Measurements from ENCODE around the gene NEDD4L. TPM values are rescaled to one million over a fixed set of nuclear protein-coding genes. Genes with fewer than 3 reads are reported as not detected.

Gene NEDD4L
- total RNA-seq, 1 experiment from 2014 or later: 54.1 TPM

DNA sequence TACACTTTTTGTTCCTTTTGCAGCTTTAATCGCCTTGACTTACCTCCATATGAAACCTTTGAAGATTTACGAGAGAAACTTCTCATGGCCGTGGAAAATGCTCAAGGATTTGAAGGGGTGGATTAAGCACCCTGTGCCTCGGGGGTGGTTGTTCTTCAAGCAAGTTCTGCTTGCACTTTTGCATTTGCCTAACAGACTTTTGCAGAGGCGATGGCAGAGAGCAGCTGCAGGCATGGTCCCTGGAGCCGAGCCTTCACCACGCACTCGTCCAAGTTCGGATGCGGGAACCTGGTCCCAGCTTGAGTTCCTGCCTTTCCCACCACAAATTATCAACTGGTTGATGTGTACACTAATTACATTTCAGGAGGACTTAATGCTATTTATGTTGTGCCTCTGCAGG lies 352.1 kb downstream of the NEDD4L start:
- DNase-seq (ENCODE audit: low read depth): no peak

DNA sequence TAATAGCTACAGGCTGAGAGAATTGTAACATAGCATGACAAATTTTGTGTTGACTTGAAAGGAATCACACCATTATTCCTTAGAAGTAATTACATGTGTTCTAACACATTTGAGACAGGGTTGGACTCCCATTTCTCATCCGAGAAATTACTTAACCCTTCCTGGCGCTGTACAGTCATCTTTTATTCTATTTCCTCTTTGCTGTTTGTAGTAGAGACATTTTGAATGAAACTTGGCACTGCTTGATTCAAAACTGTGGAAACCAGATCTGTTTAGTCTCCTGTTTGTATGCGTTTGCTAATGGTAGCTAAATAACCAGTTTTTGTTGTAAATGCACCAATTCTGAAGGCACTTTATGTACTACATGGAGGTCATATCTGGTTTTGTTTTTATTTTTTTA lies 352.9 kb downstream of the NEDD4L start:
- DNase-seq (ENCODE audit: low read depth): no peak

DNA sequence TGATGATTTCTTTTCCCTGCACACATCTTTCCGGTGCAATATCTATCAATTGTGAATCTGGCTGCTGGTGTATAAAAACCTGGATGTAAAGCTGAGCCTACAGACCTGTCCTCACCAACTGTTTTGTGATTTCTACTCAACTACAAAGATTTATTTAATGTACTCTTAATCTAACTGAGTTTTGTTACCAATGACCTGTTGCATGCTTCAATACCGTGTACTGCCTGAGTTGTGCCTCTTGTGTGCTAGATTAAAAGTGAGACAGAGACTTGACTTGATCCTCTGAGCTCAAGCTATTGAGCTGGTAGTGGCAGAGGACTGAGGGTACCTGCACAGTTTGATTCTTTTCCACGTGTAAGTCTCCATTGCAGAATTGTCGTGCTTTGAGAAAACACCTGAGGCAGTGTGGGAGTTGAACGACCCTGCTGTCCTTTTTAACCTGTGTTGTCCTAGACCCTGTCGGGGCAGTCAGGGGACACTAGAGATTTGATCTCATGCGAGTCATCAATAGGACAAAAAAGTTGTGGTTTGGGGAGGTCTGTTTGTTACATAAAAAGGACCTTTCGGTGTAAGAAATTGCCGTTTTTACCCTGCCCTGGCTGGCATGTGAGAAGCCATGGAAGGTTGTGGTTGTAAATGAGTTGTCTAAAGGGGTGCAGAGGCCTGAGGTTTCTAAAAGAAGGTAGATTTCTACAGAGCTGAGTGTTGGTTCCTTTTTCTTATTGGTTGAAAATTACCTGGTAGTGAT lies 353.5 kb downstream of the NEDD4L start:
- DNase-seq (ENCODE audit: low read depth): no peak

DNA sequence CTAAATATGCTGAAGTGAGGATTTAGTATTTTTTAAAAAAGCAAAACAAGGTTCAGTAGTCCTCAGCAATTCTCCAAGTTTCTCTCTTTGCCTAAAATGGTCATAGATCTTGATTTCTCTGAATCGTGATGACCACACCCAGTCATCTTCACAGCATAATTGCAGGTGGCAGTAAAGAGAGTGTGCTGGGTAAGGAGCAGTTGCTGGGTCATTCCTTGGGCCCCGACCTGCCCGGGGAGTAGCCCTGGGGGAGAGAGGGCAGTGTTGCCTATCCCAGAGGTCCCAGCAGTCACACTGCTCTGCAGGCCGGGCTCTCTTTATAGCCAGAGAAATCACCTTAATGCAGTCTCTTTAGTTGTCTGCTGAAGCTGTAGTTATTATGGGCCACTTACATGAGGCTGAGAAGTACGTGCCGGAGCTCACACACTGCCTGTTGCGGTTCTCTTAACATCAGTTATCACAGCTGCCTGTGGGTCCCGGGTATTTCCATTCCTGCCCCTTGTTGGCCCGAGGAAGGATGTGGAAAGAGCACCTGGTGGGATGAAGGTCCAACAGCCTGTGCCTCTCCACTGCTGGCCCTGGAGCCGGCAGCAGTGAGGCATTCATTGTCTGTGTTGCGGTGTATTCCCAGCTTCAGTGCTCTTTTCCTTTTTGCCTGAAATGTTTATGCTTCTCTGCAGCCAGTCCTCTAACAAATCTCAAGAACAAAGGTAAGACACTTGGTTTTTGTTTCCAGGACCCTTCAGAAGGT lies 354.8 kb downstream of the NEDD4L start:
- no peak for DNase-seq (ENCODE audit: low read depth)

DNA sequence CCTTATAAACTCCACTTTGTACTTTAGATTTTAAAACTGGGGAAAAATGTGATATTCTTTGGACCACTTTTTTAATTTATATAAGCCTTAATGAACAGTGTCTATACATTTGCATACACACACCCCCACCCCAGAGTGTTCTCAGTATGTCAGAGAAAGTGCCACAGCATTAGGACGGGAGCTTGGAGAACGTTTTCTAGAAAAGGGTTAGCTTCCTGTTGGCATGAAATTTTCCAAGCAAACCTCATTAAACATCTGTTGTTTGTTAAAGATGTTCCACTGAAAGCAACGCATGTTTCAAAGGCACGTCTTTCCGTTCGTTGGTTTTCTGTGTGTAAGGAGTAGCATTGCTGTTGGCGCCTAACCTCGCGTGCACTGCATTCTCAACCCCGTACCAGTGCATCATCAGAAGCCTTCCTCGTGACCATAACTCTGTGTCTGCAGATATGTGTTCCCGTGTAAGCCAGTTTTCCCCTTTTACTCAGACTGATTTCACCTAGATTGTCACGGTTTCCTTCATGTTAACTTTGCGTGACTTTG lies 356.4 kb downstream of the NEDD4L start:
- no peak for DNase-seq (ENCODE audit: low read depth)

DNA sequence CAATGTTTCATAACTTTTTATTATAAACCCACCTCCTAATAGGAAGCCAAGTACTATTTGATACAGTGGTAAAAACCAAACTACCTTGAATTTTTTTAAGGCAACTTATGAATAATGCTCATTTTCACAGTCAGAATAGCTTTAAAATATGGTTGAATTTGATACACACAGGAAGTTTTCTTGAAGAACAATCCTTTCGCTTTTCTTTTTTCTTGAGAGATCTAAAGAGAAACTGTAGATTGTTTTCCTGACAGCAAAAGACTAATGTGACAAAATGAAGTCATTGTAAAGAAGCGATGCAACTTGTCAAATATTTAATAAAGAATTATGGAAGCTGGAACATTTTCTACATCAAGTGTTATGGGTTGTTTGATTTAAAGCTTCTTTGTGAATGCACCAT lies 357.2 kb downstream of the NEDD4L start:
- no peak for DNase-seq (ENCODE audit: low read depth)

DNA sequence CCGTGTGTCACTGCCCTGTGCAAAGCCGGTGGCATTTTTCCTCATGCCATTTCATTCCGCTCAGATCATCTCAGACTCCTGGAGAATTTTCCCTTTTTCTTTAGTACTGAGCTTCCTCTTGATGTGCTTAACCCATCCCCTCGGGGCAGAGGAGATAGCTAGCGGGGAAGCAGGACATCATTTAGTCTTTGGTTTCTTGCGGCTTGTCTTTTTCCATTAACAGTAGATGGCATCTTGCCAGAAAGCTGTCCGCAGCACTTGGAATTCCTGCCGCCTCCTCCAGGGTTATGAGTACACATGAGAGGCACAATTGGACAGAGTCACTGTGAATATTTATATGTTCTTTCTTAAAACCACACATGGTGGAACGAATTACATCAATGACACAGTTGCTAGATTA lies 358.2 kb downstream of the NEDD4L start:
- peak; percentile 95 for DNase-seq (ENCODE audit: low read depth)

DNA sequence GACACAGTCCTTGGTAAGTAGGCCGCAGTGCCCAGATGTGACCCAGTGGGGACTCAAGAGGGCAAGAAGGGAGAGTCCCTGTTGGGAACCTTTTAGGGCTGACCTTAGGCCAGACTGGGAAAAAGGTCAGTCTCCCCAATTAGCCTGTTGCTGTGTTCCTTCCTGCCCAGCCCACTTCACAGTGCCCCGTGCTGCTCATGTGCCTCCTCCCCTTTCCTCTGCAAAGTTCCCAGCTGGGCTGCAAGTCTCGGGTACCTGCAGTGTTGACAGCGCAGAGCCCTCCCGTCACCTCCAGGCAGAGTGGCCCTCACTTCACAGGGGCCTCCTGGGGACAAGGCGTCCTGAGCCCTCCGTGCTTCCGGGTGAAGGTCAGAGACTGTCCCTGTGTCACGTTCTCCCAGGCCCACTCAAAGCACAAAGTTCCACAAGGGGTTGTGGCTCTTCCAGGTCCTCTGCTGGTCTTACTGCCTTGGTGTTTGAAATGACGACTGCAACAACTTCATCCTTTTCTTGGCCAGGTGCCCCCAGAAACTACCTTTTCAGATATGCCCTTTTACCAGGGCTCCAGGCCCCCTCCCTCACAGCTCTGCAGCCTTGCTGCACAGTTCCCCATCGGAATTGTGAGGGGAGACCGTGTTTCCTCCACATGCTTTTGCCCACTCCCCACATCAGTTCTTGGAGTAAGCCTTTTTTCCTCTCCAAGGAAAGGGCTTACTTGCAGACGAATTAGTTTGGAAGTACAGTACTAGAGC lies 359.1 kb downstream of the NEDD4L start:
- no peak for DNase-seq (ENCODE audit: low read depth)

DNA sequence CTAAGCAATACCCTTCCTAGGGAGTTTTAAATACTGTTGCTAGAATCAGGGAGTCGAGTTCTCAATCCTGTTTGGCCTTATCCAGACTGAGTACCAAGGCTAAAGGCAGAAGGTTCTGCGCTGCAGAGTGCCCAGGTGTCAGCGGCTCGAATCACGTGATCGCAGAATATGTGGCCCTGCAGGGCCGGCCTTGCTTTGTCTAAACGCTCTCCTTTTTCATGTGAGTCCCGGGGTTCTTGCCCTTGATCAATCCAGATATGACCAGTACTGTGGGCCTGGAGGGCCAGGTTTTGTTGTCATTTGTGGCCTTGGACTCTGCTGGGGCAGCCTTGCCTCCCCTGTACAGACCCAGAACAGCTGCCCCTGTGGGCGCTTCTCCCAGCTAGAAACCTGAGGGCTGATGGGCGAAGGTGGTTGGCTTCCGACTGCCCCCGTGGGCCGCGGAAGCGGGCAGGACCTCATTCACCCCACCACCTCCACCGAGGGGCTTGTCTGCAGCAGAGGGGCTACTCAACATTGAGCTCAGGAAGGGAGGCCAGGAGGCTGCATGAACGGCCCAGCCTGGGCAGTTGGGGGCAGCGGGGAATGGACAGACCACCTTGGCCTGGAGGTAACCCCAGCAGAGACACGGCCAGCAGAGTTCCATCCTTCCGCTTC lies 359.9 kb downstream of the NEDD4L start:
- no peak for DNase-seq (ENCODE audit: low read depth)

DNA sequence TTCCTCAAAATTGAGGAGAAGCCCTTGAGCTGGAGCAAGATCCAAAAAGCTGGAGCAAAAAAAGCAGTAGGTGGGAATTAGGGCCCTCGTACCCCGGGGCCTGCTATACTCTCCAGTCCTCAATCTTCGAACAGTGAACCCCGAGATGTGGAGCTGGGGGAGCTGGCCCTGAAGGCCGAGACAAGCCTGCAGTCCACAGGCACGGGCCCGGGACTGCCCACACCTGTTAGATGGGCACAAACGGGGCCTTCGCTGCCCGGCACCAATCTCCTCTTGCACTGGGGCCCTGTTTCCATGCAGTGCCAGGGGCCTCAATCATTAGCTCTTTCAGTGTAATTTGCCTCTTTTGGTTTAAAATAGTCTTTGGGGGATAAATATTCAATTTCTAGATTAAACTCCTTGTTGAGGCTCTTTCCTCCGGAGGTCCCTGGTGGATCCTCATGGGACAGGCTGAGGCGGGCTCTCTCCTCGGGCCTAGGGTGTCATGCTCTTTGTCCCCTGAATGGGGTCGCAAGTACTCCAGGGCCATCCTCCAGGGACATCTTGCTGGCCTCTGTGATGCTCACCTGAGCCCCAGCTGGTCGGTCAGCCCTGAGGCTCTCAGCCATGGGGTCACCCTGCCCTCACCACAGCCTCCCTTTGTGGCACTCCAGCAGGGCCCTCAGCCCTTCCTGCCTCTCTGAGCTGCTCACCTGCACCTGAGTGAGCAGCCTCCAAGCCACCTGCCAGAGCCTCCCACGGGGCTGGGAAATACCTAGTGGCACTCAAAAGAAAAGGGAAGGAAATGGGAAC lies 361.3 kb downstream of the NEDD4L start:
- no peak for DNase-seq (ENCODE audit: low read depth)

DNA sequence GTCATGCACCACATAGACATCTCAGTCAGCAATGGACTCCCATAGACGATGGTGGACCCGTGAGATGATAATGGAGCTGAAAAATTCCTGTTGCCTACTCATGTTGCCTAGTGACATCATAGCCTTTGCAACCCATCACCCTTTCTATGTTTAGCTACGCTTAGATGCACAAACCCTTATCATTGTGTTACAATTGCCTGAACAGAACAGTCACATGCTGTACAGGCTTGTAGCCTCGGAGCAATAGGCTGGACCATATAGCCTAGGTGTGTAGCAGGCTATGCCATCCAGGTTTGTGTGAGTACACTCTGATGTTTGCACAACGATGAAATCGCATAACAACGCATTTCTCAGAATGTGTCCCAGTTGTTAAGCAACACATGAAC lies 363.2 kb downstream of the NEDD4L start:
- no peak for DNase-seq (ENCODE audit: low read depth)

DNA sequence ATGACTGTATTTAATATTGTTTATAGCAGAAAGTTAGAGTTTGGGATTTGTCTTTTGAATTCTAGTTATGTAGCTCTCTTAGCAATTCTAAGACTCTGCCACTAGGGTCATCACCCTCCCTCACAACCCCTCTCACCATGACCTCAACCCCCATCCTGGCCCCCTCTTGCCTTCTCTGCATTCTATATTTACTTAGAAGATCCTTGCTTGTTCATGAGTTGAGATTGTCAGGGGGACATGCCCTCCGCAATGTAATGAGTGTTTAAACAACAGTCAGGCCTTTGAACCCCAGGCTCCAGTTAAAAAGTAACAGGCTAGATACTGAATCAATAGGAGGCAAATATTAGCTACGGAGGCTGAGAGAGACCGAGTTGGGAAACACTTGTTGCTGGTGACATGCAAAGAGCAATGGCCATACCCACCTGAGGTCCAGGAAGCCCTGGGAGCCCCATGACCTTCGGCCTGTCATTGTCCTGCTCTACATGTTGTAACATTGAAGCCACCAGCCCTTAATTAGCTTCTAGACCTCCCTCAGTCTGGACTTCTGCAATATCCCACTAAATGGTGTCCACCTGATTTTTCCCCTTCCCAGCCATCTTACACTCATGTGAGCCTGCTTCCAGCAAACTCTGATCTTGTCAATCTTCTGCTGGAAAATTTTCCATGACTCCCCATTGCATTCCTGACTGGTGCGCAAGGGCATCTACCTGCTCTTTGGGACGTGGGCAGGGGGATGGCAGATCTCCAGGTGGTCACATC lies 363.8 kb downstream of the NEDD4L start:
- DNase-seq (ENCODE audit: low read depth): no peak

DNA sequence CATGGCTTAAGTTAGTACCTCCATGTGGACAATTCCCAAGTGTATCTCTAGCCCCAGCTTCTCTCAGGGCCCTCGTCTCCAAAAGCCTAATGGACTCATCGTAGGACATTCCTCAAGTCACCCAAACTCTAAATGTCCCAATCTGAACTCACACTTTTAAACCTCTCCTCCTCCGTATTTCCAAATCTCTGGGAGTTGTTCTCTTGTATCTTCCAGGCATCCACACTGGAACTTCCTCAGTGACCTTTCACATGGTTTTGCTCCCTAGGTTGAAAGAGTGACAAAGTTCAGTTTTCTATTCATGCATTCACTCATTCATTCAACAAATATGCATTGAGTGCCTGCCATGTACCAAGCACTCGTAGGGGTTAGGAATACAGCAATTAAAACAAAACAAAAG lies 364.6 kb downstream of the NEDD4L start:
- no peak for DNase-seq (ENCODE audit: low read depth)

DNA sequence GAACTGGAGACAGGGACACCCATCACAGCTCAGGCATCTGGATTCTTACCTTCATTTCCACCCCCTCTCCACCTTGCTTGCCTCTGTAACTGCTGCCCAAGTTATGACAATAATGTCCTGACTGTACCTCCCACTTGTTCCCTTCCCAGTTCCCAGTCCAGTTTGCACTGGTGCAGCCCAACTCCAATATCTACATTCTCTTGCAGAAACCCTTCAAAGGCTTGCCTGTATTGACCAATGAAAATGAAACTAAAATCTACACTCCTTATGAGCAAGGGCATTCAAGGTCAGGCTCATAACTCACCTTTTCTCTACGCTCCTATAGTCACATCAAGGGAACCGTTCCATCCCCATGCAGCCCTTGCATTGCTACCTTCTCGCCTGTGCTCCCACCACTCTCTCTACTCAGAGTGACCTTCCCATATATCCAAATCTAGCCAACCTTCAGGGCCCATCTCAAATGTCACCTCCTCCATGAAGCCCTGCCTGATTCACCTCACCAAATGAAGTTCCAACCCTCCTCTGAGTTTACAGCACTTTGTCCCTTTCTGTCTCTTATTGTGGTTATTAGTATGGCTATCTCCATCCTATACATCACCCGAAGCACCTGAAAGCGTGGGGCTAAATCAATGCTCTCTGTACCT lies 365.9 kb downstream of the NEDD4L start:
- DNase-seq (ENCODE audit: low read depth): no peak

DNA sequence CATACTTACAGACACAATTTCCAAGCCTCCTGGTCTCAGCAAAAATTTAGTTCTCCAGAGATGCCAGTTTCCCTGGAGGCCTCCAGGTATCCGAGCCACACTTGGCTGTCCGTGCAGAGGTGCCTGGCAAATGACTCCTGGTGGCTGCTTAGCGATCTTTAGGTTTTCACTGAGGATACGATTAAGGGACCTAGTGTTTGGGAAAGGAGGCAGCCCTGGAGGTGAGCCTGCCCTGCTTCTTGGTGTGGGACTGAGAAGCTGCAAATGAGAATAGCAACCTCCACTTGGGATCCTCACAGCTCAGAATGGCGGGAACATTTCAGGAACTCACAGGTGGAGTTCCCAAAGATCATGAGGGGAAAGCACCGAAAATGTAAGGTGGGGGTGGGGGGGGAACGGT lies 367.3 kb downstream of the NEDD4L start:
- DNase-seq (ENCODE audit: low read depth): no peak

DNA sequence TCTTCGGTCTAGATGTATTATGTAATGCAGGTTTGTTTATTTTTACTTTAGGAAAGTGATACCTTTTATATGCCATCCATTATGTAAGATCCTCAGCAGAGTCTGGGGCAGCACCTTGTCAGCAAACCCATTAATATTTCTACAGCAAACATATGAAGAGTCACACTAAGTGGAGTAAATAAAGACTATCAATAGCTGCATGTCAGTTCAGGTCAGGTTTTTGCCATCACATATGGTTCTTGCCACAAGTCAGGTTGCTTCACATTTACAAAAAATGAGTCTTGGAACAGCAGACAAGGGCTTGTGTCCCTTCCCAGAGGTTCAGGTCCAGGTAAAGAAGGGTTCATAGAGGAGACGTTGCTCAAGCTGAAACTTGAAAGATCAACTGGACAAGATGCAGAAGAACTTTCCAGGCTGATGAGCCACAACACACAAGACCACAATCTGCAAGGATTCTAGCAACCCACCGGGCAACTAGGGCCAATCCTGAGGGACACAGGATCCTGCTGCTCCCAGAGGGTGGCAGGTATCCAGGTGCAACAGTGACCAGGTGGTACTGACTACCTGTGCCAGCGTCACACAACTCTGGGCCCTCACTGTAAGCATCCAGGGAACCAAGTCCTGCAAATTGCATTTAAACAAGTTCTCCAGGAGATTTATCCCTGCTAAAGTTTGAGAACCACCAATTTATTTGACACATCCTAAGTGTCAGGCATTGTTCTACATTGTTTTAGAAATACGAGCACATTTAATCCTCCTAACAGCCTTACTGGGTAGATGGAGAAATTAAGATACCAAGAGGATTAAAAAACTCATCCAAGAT lies 369.0 kb downstream of the NEDD4L start:
- no peak for DNase-seq (ENCODE audit: low read depth)

DNA sequence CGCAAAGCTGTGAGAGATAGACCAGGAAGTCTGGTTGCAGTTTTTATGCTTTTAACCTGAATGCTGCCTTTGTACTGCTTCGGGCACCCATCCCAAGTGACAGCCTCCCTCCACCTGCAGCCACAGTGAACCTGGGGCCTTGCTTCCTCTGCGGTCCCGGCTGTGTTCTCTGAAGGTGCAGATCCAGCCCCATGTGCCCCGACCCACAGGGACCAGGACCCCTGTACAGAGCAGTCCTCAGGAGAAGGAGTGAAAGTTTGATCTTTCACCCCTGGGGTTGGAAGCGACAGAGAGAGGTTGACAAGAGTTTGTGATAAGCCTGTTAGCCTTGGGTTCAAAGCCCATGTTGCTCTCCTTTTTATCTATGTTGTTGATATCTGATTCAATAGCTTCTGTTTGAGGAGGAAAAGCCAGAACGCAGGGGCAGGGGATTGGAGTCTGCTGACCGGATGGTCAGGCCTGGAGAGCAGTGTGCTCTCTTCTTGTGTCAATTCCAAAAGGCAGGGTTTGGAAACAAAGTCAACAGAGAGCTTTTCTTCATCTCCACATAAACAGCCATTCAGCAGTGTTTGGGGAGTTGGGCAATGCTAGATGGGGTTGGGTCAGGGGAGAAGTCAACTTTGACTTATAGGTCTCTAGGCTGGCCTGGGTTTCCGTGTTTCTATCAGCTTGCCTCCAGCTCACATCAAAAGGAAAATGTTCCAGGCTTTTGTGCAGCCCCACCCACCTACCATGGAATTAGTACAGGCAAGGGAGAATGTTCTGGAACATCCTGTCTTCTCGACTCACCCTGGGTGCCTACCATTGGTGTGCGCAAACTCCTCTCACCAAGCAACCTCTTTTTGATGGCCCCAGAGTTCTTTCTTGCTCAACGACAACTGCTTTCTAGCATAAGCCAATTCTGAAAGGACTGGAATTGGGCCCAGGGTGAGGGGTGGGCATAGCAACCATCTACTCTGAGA lies 369.9 kb downstream of the NEDD4L start:
- DNase-seq (ENCODE audit: low read depth): no peak

All from M059J (cell line).